ENCODE results near the gene ANTXR1.
"Not testable (repeated sequence)": the region's sequence is repeated elsewhere in the genome, so short reads cannot be mapped to it uniquely, and the experiment has no call there.

ANTXR1 gene

DNA sequence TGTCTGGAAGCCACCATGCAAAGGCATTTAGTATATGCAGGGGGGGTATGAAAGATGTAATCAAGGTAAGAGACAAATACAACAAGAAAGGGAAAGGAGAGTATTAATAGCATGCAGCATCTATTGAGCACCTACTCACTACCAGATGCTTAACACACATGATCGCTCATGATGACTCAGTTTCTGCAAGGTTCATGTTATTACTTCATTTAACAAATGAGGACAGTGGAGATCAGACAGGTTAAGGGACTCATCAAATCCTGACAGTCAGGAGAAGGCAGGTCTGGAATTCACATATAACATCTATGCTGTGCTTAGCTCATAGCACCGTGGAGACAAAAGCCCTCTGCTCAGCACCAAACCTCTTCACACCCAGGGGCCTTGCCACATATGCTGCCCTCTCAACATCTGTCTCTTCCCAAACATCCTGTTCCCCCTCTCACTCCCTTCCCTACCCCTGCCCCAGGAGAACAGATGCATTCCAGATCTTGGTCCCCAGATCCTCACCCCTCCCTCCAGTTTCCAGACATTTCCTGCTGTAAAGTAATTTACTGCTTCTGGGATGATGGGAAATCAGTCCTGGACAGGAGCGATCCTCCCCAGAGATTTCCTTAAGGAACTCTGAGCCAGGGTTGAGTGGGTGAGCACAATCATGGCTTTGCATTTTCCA is 155.3 kb downstream of the ANTXR1 start:
- FAIRE-seq, result no peak

DNA sequence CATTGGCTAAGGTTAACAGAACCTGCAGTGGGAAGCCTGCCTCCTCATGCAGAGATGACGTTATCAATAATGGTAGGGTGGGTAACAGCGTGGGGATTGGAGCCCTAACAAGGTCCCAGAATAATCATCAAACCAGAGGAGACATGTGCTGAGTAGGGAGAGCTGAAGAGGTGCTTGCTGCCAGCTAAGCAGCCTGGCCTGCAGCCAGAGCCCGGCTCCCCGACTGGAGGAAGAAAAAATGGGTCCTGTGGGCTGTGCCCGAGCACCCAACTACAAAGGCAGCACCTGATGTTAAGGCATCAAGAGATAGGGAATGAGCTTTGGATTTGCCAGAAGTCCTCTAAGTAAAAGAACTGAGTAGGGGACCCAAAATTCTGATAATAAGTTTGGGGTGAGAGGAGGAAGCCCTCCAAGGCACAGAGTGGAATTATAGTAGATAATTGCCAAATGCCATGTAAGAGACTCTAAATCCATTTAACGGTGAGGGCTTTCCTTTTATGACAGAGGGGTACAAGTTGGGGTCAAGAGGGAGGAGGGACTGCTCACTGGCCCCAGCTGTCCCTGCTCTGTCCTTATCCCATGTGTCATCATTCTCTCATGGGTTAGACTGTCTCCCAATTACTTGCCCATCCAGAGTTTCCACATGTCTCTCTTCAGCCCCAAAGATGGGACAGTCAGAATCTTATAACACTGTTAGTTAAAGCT is 156.1 kb downstream of the ANTXR1 start:
- no peak for FAIRE-seq

DNA sequence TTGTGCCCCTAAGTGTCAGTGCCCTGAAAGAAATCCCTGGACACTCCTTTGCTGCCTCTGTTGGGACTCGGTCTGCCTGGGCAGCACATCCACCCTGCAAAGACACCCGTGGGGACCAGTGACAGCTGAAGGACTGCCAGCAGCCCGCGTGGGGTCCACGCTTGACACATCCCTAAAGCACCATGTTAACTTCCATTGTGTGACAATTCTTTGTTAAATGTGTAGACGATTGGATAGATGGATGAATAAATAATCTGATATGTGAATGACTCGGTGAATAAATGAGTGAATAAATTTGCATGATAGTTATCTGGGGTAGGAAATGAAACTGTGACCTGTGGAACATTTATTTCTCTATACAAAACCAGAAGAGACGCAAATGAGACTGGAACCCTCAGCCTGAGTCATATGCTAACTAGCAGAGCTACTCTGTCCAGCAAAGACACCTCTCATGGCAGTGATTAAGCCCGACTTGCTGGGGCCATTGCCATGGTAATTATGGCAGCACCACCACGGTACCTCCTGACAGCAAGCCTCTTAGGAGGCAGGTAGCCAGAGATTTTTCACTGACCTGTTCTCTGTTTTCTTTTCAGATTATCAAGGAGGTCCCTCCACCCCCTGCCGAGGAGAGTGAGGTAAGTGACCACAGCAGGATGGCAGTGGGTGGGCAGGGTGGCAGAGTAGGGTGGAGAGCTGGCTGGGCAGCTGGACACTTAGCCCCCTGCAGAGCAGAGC is 156.8 kb downstream of the ANTXR1 start:
- FAIRE-seq, result no peak

DNA sequence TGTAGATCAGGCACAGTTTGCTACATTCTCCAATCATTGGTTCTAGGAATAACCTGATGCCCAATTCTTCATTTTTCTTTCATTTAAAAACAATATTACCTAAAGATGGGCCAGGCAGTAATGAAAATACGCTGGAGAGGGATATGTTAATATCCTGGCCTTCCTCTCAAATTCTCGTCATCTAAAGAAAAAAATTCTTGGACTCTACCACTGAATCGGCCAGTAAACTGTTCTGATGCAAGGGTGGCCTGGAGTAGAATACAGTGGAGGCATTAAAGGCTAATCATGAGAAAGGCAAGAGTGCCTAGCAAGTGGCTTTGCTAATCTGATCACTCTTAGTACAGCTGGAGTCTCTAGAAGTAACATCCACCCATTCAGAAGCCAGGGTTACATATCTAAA is 157.7 kb downstream of the ANTXR1 start:
- no peak for FAIRE-seq

DNA sequence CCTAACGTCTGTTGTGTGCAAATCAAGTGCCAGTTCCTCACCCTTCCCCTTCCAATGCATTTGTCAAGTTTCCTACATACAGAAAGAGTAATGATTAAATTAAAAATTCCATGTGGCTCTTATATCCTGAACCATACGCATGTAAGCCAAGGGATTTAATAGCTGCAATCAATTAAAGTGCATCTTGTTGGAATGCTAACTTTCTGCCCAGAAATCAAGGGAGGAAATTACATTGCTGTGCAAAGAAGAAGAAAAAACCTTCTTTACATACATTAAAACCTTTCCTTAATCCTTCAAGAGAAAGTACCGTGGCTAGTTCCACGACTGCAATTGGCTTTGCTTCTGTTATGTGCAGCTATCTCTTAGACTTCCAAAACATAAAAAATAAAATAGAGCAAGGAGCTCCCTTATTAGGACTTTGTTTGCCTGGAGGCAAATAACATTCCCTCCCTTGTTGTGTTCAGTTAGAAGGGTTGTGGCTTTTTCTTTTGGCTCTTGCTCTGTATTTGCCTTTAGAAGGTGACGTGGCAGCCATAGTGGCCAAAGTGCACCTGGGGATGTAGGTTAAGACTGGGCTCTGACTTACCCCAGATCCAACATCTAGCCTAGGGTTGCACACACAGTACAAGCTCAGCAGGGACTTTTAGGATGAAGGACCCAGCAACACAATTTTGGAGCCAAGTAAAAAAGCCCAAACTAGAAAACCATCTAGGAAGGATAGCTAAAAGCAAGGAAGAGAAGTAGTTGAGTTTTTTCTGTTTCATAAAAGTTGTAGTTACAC is 158.3 kb downstream of the ANTXR1 start:
- FAIRE-seq, result peak; percentile 37

DNA sequence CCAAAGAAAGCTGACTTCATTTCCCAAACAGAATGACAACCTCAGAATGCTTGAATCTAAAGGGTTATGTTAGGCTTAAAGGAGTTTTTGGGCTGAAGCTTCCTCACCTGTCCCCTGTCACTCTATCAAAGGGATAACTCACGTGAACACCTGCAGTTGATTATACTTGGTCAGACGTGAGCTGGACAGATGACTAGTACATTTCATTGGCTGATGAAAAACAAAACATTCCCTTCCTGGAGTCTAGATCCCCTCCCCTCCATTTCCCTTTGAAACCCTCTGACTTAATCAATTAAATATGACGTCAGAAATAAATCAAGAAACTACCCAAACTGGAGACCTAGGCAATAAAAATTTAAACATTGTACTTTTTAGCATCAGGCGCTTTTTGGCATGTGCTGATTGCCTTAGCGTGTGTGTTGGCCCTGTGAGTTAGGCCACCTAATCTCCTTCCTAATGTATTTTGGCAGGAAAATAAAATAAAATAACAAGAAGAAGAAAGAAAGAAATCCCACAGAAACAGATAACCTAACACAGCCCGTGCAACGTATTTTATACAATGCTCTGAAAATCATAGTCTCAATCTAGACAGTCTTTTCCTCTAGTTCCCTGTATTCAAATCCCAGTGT is 159.0 kb downstream of the ANTXR1 start:
- FAIRE-seq, result no peak

DNA sequence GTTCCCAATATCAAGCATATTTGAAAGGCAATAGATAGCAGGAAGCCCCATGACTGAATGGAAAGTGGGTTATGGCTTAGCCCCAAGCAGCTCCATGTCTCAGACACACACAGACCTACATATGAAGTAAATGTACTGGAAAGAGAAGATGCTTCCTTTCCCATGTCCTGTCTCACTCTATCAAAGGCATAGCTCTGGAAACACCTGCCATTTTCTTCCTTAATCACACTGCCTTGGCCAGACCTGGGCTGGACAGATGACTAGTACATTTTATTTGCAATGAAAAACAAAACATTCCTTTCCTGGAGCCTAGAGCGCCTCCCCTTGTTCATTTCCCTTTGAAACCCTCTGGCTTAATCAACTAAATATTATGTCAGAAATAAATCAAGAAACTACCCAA is 160.7 kb downstream of the ANTXR1 start:
- no peak for FAIRE-seq

DNA sequence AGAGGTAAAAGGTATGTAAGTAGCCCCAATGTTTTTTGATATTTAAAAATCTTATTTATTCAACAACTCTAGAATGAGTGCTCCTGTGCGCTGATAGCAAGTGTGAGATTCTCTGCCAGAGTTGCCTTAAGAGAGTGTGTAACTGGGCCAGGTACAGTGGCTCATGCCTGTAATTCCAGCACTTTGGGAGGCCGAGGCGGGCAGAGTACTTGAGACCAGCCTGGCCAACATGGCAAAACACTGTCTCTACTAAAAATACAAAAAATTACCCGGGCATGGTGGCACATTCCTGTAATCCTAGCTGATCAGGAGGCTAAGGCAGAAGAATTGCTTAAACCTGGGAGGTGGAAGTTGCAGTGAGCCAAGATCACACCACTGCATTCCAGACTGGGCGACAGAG is 161.2 kb downstream of the ANTXR1 start:
- not testable (repeated sequence) for FAIRE-seq

DNA sequence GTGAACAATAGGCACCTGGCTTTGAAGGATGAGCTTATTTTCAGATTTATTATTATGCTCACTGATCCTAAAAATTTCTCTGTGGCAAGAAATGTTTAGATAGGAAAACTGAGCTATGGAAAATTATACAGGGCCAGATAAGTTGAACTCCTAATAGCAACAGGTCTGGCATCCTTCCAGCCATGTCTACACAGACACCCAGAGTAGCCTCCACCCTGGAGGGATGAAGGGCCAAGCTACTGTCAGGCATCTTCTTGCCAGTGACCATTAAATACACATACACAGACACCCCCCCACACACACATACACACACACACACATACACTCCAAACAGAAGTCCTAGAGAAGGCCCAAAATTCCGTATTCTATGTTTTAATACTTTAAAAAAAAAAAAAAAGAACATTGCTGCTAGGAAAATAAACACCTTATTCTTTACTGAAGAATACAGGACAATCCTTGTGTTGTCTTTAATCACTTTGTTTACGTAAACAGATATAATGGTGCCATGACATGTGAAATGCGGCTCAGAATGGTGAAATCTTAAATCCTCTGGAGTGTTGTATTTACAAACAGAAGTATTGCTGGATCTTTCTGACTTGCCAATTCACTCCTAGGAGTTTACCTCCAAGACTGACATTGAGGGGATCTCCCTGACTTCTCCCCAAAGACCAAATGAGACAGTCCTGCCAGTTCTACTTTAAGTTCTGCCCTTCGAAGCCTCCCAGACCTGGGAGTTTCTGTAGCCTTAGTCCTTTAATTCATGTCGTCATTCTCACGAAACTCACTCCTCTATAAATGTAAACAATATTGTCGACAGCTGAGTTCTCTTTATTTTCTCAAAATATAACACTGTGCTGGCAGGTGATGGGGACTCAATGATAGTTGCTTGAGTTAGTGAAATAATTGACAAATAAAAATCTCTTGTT is 163.1 kb downstream of the ANTXR1 start:
- FAIRE-seq, result no peak

DNA sequence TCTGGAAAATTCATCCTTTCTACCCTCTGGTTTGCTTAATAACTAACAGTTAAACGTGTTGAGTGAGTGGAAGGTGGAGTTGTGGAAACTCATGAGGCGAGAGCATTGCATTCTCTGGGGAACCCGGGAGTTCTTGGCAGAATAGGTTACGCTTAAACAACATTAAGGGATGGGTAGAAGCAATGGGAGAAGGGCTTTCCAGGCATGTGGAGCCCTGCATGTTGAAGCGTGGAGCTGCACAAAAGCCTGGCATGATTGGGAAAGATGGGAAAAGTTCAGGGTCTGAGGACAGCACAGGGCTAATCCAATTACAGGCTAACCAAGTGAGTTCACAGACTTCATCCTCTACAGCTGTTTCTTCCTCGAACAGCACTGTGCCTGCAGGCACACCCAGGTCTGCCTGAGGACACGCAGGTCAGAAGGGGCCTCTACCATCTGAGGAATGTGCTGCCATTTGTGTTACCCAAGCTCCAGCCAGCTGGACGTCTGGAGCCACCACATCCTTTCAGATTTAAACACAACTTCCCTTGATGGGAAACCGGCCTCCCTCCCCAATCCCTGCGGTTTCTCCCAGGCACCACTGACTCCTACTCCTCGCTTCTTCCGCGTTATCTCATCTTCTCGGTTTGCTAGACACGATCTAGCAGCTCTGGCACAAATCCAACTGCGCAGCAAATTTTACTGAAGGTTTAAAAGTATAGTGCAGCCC is 164.2 kb downstream of the ANTXR1 start:
- FAIRE-seq, result no peak

DNA sequence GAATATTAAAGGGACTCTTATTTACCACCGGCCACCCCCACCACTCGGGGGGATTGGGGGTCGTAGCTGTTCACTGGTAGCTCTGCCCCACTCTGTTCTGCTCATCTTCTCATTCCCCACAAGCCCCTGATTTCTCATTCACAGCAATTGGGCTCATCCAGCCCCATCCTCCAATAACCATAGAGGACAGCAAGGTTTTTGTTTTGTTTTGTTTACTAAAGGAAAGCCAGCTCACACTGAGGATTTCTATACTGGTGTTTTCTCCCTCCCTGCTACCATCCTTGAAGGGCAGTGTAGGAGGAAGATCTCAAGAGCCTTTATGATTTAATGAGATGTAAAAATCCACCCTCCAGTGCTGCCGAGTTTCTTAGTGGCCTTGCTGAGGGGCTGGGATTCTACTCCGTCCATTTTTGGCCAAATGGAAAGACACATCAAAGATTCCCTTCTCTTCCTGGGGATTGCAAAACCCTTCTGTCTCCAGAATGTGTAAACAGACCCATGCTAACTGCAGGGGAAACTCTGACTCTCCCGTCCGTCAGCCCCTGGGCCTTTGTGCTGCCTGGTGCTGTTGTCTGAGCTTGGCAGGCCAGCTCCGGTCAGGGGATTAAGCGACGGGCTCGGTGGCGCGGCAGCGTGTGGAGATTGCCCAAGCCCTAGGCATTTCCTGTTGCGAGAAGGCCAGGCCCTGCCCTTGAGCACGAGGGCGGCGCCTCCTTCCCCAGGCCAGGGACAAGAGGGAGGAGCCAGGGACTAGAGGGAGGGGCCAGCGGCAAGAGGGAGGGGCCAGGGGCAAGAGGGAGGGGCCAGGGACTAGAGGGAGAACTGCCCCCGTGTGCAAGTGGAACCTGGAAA is 165.0 kb downstream of the ANTXR1 start:
- no peak for FAIRE-seq

DNA sequence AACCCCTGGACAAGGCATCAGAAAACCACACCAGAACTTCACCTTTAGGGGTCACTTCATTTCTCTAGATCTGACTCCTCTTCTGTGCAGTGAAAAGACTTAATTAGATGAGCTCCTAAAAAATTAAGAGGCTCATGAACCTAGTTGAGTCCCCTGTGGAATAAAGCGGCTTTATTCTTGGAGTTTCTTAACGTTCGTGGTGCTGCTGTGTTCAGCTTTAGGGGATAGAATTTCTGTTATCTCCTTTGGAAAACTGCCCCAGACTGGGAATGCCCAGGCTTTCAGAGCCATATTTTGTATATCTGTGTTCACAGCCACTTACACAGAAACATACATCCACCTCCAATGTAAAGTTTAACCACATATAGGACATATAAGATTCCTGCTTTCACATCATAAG is 165.8 kb downstream of the ANTXR1 start:
- no peak for FAIRE-seq

DNA sequence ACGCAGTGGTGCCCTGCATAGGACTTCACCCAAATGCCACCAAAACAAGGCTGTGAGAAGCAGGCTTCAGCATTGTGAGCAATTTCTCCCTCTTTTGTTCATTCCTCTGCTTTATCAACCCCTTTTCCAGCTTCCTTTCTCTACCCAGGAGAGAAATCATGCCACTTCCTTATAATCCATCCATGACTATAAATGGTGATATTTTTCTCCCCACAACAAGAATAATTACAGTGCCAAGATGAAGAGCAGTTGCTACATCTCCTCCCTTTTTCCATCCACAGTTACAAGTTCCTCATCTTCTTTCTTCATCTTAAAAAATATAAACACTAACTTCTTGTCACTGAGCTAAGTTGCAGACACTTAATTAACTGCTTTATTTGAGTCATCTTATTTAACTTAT is 167.2 kb downstream of the ANTXR1 start:
- FAIRE-seq, result no peak

DNA sequence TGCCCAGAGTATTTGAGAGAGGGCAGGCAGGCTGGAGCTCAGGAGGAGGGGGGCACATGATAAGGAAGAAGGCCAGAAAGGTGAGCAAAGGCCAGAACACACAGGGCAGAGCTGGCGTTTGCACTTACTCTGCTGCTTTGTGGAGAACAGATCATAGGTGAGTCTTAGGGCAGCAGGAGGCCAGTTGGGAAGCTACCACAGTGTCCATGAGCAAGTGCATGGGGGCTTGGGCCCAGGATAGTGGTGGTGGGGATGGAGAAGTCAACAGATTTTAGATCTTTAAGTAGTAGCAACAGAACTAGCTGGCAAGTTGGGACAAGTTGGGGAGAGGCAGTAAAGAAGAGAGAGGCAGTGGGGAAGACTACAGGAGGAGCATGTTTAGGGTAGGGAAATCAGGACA is 168.0 kb downstream of the ANTXR1 start:
- no peak for FAIRE-seq

DNA sequence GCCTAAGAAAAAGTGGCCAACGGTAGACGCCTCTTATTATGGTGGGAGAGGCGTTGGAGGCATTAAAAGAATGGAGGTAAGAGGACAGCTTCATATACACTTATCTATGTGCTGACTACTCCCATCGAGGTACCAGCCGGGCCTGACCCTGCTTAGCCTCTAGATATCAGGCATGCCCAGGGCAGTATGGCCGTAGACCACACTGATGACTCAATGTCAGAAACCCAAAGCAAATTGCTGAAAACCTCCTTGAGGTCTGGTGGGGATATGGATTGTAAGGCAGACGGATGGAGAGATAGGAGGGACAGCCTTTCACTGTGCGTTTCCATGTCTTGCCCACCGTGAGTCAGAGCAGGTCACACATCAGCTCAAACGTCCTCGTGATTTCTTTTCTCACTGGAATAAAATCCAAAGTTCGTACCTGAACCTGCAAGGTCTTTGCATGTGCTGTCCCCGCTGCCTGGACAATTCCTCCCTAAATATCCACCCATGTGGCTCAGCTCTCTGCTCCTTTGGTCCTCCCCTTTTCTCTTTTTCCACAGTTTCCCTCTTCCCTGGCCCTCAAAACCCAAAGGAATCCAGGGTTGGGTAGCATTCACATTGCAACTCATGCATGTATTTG is 168.9 kb downstream of the ANTXR1 start:
- no peak for FAIRE-seq

DNA sequence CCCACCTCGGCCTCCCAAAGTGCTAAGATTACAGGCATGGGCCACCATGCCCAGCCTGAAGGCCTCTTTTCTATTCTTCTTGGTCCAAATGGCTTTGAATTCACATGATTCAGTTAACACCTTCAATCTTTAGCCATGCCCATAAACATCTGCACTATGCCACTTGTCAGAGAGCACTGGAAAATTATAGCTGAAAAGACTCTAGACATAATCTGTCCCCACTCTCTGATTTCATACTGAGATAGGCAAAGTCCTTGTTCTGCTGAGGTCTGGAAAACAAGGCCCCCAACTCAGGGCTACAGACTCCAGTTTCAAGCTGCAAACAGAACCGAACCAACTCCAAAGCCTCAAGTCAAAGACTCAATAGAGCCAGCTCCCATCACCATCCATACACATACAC is 170.7 kb downstream of the ANTXR1 start:
- no peak for FAIRE-seq

DNA sequence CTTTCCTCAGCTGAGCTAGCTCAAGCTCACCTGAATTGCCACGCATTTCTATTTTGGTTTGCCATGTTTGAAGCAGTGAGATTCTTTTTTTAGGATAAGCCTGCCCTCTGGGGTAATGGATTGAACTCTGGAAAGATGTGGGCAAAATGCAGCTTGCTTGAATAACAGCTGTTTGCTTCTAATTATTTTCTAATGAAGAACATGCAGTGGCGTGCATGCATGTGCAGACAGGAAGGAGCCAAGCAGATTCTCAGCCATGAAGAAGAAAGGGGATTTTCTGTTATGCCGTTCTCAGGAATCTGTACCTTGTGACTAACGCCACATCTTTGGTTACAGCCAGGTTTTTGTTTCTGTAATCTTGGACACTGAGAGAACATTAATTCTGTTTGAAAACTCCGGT is 171.2 kb downstream of the ANTXR1 start:
- no peak for FAIRE-seq

DNA sequence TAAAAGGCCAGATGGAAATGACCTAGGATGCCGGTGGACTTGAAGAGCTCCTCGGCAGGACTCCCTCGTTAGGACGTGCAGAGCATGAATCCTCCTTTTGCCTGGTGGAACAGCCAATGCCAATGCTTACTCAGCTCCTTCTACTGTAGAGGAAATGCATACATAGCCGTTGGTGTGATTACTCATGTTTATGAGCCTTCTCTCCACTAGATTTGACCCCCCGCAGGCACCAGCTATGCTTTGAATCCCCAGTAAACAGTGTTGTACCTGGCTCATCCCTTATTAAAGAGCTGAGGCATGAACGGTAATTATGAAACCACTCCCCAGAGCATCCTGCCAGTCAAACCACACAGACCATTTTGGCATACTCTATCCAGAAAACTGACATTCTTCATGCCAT is 172.8 kb downstream of the ANTXR1 start:
- no peak for FAIRE-seq

DNA sequence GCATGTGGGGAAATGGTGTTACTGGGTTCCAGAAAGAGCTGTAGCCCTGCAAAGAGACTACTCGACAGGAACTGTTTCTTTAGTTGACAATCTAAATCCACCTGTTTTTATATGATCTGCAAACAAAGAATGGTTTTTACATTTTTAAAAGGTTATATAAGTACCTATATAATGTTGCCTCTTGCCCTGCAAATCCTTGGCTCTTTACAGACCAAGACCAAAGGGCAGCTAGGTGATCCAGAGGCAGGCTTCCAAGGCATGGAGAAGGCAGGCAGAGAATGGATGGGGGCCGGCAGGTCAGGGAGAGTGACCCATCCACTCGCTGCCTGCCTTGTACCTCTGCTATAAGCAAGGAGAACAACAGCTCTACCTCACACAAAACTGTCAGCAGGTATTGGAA is 173.6 kb downstream of the ANTXR1 start:
- no peak for FAIRE-seq
